Skeletal muscle satellite cell (primary cell): ENCODE results near the gene KXD1.
A peak's percentile ranks its signal among the peaks of the same experiment; 100 is the strongest.

Source experiments
- H3K27me3 ChIP-seq: 2 replicates; pipeline ENCODE4 v1.7.0; 2013; ENCODE audit warnings: low read length; ENCODE audit not compliant: control insufficient read depth, insufficient read depth
- H3K36me3 ChIP-seq: 2 replicates; pipeline ENCODE4 v1.7.0; 2013; ENCODE audit warnings: mild to moderate bottlenecking, control low read depth, low read length; ENCODE audit not compliant: insufficient read depth
- H3K4me1 ChIP-seq: 2 replicates; pipeline ENCODE4 v1.7.0; 2013; ENCODE audit warnings: low read length; ENCODE audit not compliant: control insufficient read depth, insufficient read depth
- H3K4me2 ChIP-seq: 2 replicates; pipeline ENCODE4 v1.7.0; 2013; ENCODE audit warnings: mild to moderate bottlenecking, low read length
- H3K4me3 ChIP-seq: 2 replicates; pipeline ENCODE4 v1.7.0; 2013; ENCODE audit warnings: low read length
- H3K9ac ChIP-seq: 2 replicates; pipeline ENCODE4 v1.7.0; 2013; ENCODE audit warnings: mild to moderate bottlenecking, low read depth, low read length, moderate library complexity
- H3K9me3 ChIP-seq: replicated peaks from 2 replicates; pipeline ENCODE4 v1.7.0; 2013; ENCODE audit warnings: mild to moderate bottlenecking, control low read depth, low read length

KXD1 gene

DNA sequence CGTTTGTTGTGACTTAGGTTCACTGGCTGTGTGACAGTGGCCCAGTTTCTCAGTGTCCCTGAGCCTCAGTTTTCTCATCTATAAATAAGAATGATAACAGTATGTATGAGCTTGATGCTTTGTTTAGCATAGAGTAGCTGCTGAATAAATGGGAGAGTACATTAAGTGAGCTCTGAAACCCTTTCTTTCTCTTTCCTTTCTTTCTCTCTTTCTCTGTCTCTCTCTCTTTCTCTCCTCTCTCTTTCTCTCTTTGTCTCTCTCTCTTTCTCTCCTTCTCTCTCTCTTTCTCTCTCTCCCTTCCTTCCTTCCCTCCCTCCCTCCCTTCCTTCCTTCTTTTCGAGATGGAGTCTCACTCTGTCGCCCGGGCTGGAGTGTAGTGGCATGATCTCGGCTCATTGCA lies 2.0 kb downstream of the KXD1 start:
- no peaks in the 10 kb centered on the region for H3K27me3 ChIP-seq
- H3K4me2 ChIP-seq = peak overlapping the region; percentile 97
- H3K9ac ChIP-seq = no peak overlapping the region
- peaks cover 32% of the 10 kb centered on the region for H3K4me1 ChIP-seq
- no peaks in the 10 kb centered on the region for H3K9me3 ChIP-seq
- no peak overlapping the region for H3K4me3 ChIP-seq
- peaks cover 16% of the 10 kb centered on the region for H3K36me3 ChIP-seq

DNA sequence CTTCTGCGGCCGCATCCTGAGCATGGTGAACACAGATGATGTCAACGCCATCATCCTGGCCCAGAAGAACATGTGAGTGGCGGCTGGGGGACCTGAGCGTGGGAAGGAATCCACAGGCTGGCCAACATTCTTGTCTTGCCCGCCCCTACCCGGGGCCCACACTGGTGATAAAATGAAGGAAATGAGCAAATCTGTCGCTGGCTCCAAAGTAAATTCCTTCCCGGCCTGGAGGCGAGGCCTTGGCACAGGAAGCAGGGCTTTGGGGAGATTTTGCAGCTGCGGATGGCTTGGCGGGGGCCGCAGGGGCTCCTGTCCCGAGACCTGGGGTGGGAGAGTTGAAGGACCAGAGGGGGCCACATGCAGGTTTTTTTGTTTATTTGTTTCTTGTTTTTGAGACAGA lies 4.4 kb downstream of the KXD1 start:
- Histone ChIP-seq H3K4me3 (peak overlapping the region; percentile 25), H3K4me1 (peaks cover 32% of the 10 kb centered on the region), H3K9ac (peak overlapping the region; percentile 21), H3K9me3 (no peaks in the 10 kb centered on the region), H3K36me3 (peaks cover 31% of the 10 kb centered on the region), H3K27me3 (no peaks in the 10 kb centered on the region), H3K4me2 (peak overlapping the region; percentile 37)

- no peak overlapping the region for H3K9ac ChIP-seq
- no peak overlapping the region for H3K4me2 ChIP-seq
- no peaks in the 10 kb centered on the region for H3K27me3 ChIP-seq
- peaks cover 13% of the 10 kb centered on the region for H3K4me1 ChIP-seq
- H3K4me3 ChIP-seq = no peak overlapping the region
- H3K9me3 ChIP-seq = no peaks in the 10 kb centered on the region
- peaks cover 52% of the 10 kb centered on the region for H3K36me3 ChIP-seq
Observed at GRCh38 chr19:18566953-18567352, 9.3 kb downstream of the KXD1 start.

DNA sequence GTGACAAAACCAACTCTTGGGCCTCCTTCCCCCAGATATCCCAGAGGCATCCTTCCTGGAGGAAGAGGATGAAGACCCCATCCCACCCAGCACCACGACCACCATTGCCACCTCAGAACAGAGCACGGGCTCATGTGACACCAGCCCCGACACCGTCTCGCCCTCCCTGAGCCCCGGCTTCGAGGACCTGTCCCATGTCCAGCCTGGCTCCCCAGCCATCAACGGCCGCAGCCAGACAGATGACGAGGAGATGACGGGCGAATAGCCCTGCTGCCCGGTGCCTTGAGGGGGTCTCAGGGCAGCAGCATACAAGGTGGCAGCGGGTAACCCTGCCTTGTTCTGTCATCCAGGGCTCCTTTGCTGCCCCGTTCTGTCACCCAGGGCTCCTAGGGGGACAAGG lies 10.7 kb downstream of the KXD1 start:
- Histone ChIP-seq H3K36me3 (peaks cover 55% of the 10 kb centered on the region), H3K4me1 (peaks cover 13% of the 10 kb centered on the region), H3K4me2 (no peak overlapping the region), H3K27me3 (no peaks in the 10 kb centered on the region), H3K9me3 (no peaks in the 10 kb centered on the region), H3K4me3 (no peak overlapping the region), H3K9ac (no peak overlapping the region)

DNA sequence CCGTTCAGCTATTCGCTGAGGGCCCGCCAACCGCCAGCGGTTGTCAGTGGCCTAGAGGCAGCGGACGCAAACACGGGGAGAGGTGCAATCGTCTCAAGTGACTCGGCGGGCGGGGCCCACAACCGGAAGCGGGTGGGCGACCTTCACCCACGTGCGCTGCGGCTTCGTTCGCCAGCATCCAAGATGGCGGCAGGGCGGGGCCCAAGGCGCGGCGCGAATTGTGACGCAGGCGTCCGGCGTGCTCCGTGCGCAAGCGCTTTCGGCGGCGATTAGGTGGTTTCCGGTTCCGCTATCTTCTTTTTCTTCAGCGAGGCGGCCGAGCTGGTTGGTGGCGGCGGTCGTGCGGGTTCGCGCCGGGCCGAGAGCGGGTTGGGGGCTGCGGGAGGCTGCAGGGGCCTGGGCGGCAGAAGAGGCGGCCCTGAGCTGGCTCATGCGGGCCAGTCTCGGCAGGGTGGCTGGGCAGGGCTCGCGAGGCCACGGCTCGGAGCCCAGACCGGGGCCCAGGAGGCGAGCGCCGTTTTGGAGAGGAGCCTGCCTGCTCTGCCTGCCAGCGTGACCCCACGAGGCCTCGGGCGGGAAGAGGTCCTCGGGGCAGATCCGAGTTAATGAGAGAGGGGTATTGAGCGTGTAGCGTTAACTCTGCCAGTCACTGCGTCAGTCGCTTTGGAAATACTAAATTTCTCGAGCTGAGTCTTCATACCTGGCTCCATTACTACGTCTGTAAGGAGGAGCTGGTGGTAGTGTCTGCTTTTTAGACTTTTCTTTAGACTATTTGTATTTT lies 14.1 kb downstream of the KXD1 start, which contains the start of gene UBA52:
UBA52 (plus strand) TSS at position 294 of the 781 bp plus-strand sequence. CDS start 1,444 bp downstream, outside the sequence.
- H3K4me2 ChIP-seq = peak within 1 kb of the TSS; percentile 95
- peak within 1 kb of the TSS; percentile 96 for H3K9ac ChIP-seq
- H3K4me3 ChIP-seq = peak within 1 kb of the TSS; percentile 87
- no peaks in the 10 kb centered on the region for H3K27me3 ChIP-seq
- H3K9me3 ChIP-seq = no peaks in the 10 kb centered on the region
- peaks cover 66% of the 10 kb centered on the region for H3K36me3 ChIP-seq
- peaks cover 15% of the 10 kb centered on the region for H3K4me1 ChIP-seq

- Histone ChIP-seq H3K4me3 (no peak overlapping the region), H3K9ac (no peak overlapping the region), H3K4me1 (peaks cover 15% of the 10 kb centered on the region), H3K9me3 (no peaks in the 10 kb centered on the region), H3K36me3 (peaks cover 51% of the 10 kb centered on the region), H3K27me3 (no peaks in the 10 kb centered on the region), H3K4me2 (no peak overlapping the region)
Observed at GRCh38 chr19:18574691-18575291, 17.1 kb downstream of the KXD1 start.

DNA sequence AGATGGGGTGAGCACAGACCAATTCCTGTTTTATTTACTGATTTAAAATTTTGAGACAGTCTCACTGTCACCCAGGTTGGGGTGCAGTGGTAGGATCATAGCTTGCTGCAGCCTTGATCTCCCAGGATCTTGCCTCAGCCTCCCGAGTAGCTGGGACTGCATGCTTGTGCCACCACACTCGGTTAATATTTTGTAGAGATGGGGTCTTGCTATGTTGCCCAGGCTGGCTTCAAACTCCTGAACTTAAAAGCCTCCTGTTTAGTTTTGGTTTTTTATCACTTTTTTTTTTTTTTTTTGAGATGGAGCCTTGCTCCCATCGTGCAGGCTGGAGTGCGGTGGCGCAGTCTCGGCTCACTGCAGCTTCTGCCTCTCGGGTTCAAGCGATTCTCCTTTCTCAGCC lies 18.7 kb downstream of the KXD1 start:
- Histone ChIP-seq H3K4me3 (no peak overlapping the region), H3K4me2 (no peak overlapping the region), H3K4me1 (peaks cover 12% of the 10 kb centered on the region), H3K36me3 (peaks cover 51% of the 10 kb centered on the region), H3K9me3 (no peaks in the 10 kb centered on the region), H3K27me3 (no peaks in the 10 kb centered on the region), H3K9ac (no peak overlapping the region)

GRCh38 chr19:18577365-18577914 lies 19.8 kb downstream of the KXD1 start:
- Histone ChIP-seq H3K27me3 (no peaks in the 10 kb centered on the region), H3K4me2 (no peak overlapping the region), H3K4me3 (no peak overlapping the region), H3K36me3 (peaks cover 51% of the 10 kb centered on the region), H3K9me3 (no peaks in the 10 kb centered on the region), H3K4me1 (peaks cover 12% of the 10 kb centered on the region), H3K9ac (no peak overlapping the region)

DNA sequence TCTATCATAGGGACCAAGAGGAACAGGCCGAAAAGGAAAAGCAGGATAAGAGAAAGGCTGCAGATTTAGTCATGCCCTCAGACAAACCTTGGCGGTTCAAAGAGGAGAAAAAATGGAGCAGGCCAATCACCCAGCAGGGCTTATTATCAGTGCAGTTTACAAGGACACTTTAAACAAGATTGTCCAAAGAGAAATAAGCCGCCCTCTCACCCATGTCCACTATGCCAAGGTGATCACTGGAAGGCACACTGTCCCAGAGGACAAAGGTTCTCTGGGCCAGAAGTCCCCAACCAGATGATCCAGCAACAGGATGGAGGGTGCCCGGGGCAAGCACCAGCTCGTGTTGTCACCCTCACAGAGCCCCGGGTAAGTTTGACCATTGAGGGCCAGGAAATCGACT lies 22.6 kb downstream of the KXD1 start:
- Histone ChIP-seq H3K9ac (no peak overlapping the region), H3K4me1 (no peaks in the 10 kb centered on the region), H3K4me3 (no peak overlapping the region), H3K4me2 (no peak overlapping the region), H3K36me3 (peaks cover 24% of the 10 kb centered on the region), H3K27me3 (no peaks in the 10 kb centered on the region), H3K9me3 (no peaks in the 10 kb centered on the region)

- no peaks in the 10 kb centered on the region for H3K27me3 ChIP-seq
- no peak overlapping the region for H3K4me3 ChIP-seq
- H3K9ac ChIP-seq = no peak overlapping the region
- H3K4me1 ChIP-seq = peaks cover 18% of the 10 kb centered on the region
- H3K36me3 ChIP-seq = no peaks in the 10 kb centered on the region
- H3K4me2 ChIP-seq = no peak overlapping the region
- no peaks in the 10 kb centered on the region for H3K9me3 ChIP-seq
Observed at GRCh38 chr19:18586306-18586705, 28.6 kb downstream of the KXD1 start.

GRCh38 chr19:18587561-18587960 lies 29.9 kb downstream of the KXD1 start:
- H3K4me1 ChIP-seq = peaks cover 18% of the 10 kb centered on the region
- peak overlapping the region; percentile 99 for H3K4me3 ChIP-seq
- H3K27me3 ChIP-seq = no peaks in the 10 kb centered on the region
- H3K9me3 ChIP-seq = no peaks in the 10 kb centered on the region
- H3K4me2 ChIP-seq = peak overlapping the region; percentile 100
- H3K36me3 ChIP-seq = no peaks in the 10 kb centered on the region
- peak overlapping the region; percentile 89 for H3K9ac ChIP-seq
